HepG2 (cell line): ENCODE results near the gene PDZD7. TPM values are rescaled to one million over a fixed set of nuclear protein-coding genes. Genes with fewer than 3 reads are reported as not detected.

ENCODE experiments used
- AGO1 ChIP-seq: fragments of 200-400 bp; formaldehyde crosslinking; IDR thresholded peaks from 2 replicates; pipeline ENCODE4 v1.6.1; 2017; ENCODE audit warnings: mild to moderate bottlenecking, low read depth, low read length, moderate library complexity; ENCODE audit not compliant: poor library complexity, severe bottlenecking
- BHLHE40 ChIP-seq: IDR thresholded peaks from 2 replicates; pipeline ENCODE4 v1.6.1; 2011; ENCODE audit warnings: low read length, improper control_type of control experiment
- CBX1 ChIP-seq: IDR thresholded peaks from one replicate; pipeline ENCODE4 v1.6.1; 2016; ENCODE audit warnings: antibody characterized with exemption, low read depth
- DNMT3B ChIP-seq: conservative IDR thresholded peaks from 2 replicates; pipeline ENCODE4 v1.6.1; 2016; ENCODE audit warnings: missing biosample characterization, control low read depth
- KLF15 ChIP-seq: sonication (generic); formaldehyde crosslinking; IDR thresholded peaks from 2 replicates; pipeline ENCODE4 v1.8.1; 2023; ENCODE audit warnings: borderline replicate concordance, mild to moderate bottlenecking, inconsistent platforms, missing genetic modification reagents, mixed read lengths
- POGZ ChIP-seq: sonication (generic); formaldehyde crosslinking; IDR thresholded peaks from 2 replicates; pipeline ENCODE4 v1.4.0; 2020; ENCODE audit warnings: mild to moderate bottlenecking, missing genetic modification reagents
- SNAPC2 ChIP-seq: sonication (generic); formaldehyde crosslinking; IDR thresholded peaks from 2 replicates; pipeline ENCODE4 v1.8.1; 2022; ENCODE audit warnings: mild to moderate bottlenecking, missing genetic modification reagents
- TAF1 ChIP-seq: sonication (generic); formaldehyde crosslinking; IDR thresholded peaks from 2 replicates; pipeline ENCODE4 v1.4.0; 2020; ENCODE audit warnings: missing genetic modification reagents
- ZBTB37 ChIP-seq: sonication (generic); formaldehyde crosslinking; IDR thresholded peaks from 2 replicates; pipeline ENCODE4 v1.4.0; 2020; ENCODE audit warnings: mild to moderate bottlenecking, missing genetic modification reagents
- ZBTB40 ChIP-seq, 2 experiments: fragments of 450-650 bp in 1 of 2; sonication (generic) in 1 of 2; formaldehyde crosslinking in 1 of 2; IDR thresholded peaks; 2 replicates each; pipeline versions ENCODE4 v1.6.1 to v1.8.0; 2016 to 2022; ENCODE audit warnings: antibody characterized with exemption in 1 of 2, mild to moderate bottlenecking in 1 of 2, missing genetic modification reagents in 1 of 2
- ZNF414 ChIP-seq: sonication (generic); formaldehyde crosslinking; IDR thresholded peaks from 2 replicates; pipeline ENCODE4 v1.5.0; 2020; ENCODE audit warnings: missing genetic modification reagents
- ZNF451 ChIP-seq: sonication (generic); formaldehyde crosslinking; IDR thresholded peaks from 2 replicates; pipeline ENCODE4 v1.5.0; 2020; ENCODE audit warnings: mild to moderate bottlenecking, missing genetic modification reagents
- ZNF710 ChIP-seq: sonication (generic); formaldehyde crosslinking; IDR thresholded peaks from 2 replicates; pipeline ENCODE4 v1.5.0; 2020; ENCODE audit warnings: mild to moderate bottlenecking, missing genetic modification reagents, borderline replicate concordance
- ZSCAN12 ChIP-seq: sonication (generic); formaldehyde crosslinking; IDR thresholded peaks from 2 replicates; pipeline ENCODE4 v1.9.0; 2021; ENCODE audit warnings: mild to moderate bottlenecking, missing genetic modification reagents
- polyA plus RNA-seq, 8 experiments: library from polyadenylated mRNA; depleted of rRNA in 3 of 8; stranded (reverse) in 7 of 8; unstranded in 1 of 8; fragments of >200 nt; fragmentation: Illumina TruSeq in 4 of 8; extraction: Trizol in 4 of 8; gene quantifications; 2 replicates each; pipeline versions ENCODE4 v1.2.1 to v1.2.3, GENCODE V29; 2011 to 2016; ENCODE audit warnings: low read depth in 4 of 8, missing spikeins in 1 of 8, mixed read lengths in 1 of 8; ENCODE audit not compliant: insufficient read depth in 1 of 8
- total RNA-seq, 5 experiments: library from RNA; depleted of rRNA; stranded (reverse); fragments of >200 nt; fragmentation: Illumina TruSeq; extraction: Trizol; gene quantifications; 2 replicates each; pipeline ENCODE4 v1.2.3, GENCODE V29; 2016; ENCODE audit warnings: low read depth in 1 of 5

Gene PDZD7
- total and polyA plus RNA-seq, 2 of the 13 experiments (the other 11 are each of a cell fraction or from before 2014, with no cell fraction given), result 0.58 to 0.73 TPM

GRCh38 chr10:101018600-101019439 is 12.1 kb downstream of the PDZD7 start (continued):
- TF ChIP-seq ZBTB40 (IDR thresholded peaks at IDR 0.05), result no peak
- TF ChIP-seq ZBTB40 (CRISPR knock-in tag; IDR thresholded peaks at IDR 0.05), result peak; percentile 46
- TF ChIP-seq ZSCAN12, result 0 out of 2 replicates have a peak, but pooled peaks have one; percentile 16
- no peak for TF ChIP-seq ZNF414 (CRISPR knock-in tag)
- no peak for TF ChIP-seq DNMT3B (CRISPR knock-in tag)
- peak; percentile 53; the same call in 1 of the 2 replicates for TF ChIP-seq ZNF710
- TF ChIP-seq AGO1, result peak; percentile 42
- TF ChIP-seq CBX1, result no peak
- peak; percentile 62; the same call in 1 of the 2 replicates for TF ChIP-seq ZBTB37 (CRISPR knock-in tag)
- 0 out of 2 replicates have a peak, but pooled peaks have one; percentile 6 for TF ChIP-seq BHLHE40
- peak; percentile 47; the same call in 1 of the 2 replicates for TF ChIP-seq TAF1 (CRISPR knock-in tag)
- 0 out of 2 replicates have a peak, but pooled peaks have one; percentile 35 for TF ChIP-seq SNAPC2 (CRISPR knock-in tag)
- peak; percentile 50 for TF ChIP-seq POGZ (CRISPR knock-in tag)
- 0 out of 2 replicates have a peak, but pooled peaks have one; percentile 66 for TF ChIP-seq ZNF451 (CRISPR knock-in tag)
- peak; percentile 88; the same call in 1 of the 2 replicates for TF ChIP-seq KLF15 (CRISPR knock-in tag)
